ENCODE results near the gene AK4.

Gene AK4

DNA sequence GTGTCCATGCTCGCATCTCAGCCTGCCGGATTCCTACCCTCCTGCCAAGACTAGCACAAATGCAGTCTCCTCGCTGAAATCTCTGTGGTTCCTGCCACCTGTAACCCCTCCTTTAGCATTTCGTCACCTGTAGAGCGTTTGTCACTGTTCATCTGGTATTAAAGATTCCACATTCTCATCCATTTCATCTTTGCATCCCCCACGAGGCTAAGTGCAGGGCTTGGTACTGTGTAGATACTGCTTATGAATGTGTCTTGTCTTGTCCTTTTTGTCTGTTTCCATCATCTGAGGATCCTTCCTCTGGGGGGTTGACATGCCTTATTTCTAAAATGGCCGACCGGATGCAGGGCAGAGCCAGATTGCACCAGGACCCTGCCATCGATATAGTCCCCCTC lies 107.7 kb downstream of the AK4 start:
- Histone ChIP-seq H3K4me1 (ENCODE audit: control insufficient read depth in 1 of 2, insufficient read depth in 2 of 2, low read length in 2 of 2) (peaks cover 13 to 15% of the 10 kb centered on the region in 2 donors), H3K4me3 (ENCODE audit: low read depth in 1 of 2, low read length in 2 of 2) (no peak overlapping the region), H3K9me3 (ENCODE audit: control insufficient read depth in 1 of 2, low read length in 2 of 2) (no peaks in the 10 kb centered on the region), H3K36me3 (ENCODE audit: control insufficient read depth in 1 of 2, insufficient read depth in 2 of 2, low read length in 2 of 2) (no peaks in the 10 kb centered on the region), H3K27me3 (ENCODE audit: control insufficient read depth in 1 of 2, insufficient read depth in 2 of 2, low read length in 2 of 2) (peaks cover 13% of the 10 kb centered on the region in 2 donors), H3K9ac (ENCODE audit: low read depth in 1 of 2, low read length in 2 of 2) (no peak overlapping the region), H3K27ac (ENCODE audit: low read depth, low read length) (no peak overlapping the region)

DNA sequence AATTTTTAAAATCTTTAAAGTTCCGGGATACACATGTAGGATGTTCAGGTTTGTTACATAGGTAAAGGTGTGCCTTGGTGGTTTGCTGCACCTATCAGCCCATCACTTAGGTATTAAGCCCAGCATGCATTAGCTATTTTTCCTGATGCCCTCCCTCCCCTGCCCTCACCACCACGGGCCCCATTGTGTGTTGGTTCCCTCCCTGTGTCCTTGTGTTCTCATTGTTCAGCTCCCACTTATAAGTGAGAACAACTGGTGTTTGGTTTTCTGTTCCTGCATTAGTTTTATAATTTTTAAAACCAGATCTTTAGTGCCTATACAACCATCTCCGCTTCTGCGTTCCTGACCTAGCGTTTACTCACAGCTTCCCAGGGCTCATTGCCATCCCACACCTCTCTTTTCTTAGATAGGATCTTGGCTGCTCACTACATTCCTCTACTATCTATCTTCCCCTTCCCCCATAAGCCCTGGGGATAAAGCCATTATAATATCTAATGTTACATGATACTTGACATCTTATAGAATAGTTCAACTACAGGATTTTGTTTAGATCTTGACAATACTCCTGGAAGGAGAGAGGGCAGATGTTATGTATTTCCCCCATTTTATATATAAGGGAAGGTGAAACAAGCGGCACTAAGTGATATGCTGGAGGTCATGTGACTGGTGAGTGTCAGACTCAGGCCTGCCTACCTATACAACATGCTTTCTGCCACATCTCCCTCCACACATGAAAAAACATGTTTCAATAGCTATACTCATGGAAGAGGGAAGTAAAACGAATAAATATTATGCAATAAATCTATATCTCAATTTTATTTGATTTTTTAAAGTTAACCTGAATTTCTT lies 109.1 kb downstream of the AK4 start:
- Histone ChIP-seq H3K4me1 (ENCODE audit: control insufficient read depth in 1 of 2, insufficient read depth in 2 of 2, low read length in 2 of 2) (peaks cover 13 to 15% of the 10 kb centered on the region in 2 donors), H3K4me3 (ENCODE audit: low read depth in 1 of 2, low read length in 2 of 2) (no peak overlapping the region), H3K9ac (ENCODE audit: low read depth in 1 of 2, low read length in 2 of 2) (no peak overlapping the region), H3K36me3 (ENCODE audit: control insufficient read depth in 1 of 2, insufficient read depth in 2 of 2, low read length in 2 of 2) (no peaks in the 10 kb centered on the region), H3K27me3 (ENCODE audit: control insufficient read depth in 1 of 2, insufficient read depth in 2 of 2, low read length in 2 of 2) (peaks cover 13% of the 10 kb centered on the region in 2 donors), H3K27ac (ENCODE audit: low read depth, low read length) (no peak overlapping the region), H3K9me3 (ENCODE audit: control insufficient read depth in 1 of 2, low read length in 2 of 2) (no peaks in the 10 kb centered on the region)

DNA sequence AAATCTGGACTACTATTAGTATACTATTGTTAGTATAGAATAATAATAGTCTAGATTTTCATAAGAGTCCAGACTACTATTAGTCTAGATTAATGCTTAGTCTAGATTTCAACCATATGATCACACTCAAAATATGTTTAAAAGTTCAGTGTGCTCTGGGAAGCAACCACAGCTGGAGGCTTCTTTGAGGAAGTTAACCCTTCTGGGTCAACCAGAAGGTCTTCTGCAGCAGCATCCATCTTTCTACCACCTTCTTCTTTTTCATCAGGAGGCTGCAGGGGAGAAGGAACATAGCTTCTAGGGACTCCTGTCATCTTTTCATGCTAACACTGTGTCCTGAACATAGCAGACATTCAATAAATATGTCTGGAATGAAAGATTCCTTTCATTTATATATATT lies 110.1 kb downstream of the AK4 start:
- H3K4me3 ChIP-seq (ENCODE audit: low read depth in 1 of 2, low read length in 2 of 2) = no peak overlapping the region
- H3K9me3 ChIP-seq (ENCODE audit: control insufficient read depth in 1 of 2, low read length in 2 of 2) = no peaks in the 10 kb centered on the region
- H3K9ac ChIP-seq (ENCODE audit: low read depth in 1 of 2, low read length in 2 of 2) = no peak overlapping the region

DNA sequence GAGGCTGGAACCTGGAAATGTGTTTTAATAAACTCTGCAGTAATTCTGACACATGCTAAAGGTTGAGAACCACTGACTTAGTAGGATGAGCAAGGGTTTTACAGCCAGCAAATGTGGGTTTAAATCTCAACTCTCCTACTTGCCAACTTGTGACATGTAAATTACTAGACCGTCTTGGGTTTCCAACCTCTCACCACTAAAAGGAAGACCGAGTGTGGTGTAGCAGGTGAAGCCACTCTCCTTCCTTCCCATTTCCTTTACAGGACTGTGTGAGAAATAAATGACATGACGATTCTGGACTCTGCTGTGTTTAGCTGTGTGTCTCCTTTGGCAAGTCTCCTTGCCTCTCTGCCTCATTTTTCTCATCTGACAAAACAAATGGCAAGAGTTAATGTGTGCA lies 111.8 kb downstream of the AK4 start:
- Histone ChIP-seq H3K4me3 (ENCODE audit: low read depth in 1 of 2, low read length in 2 of 2) (no peak overlapping the region), H3K27ac (ENCODE audit: low read depth, low read length) (no peak overlapping the region), H3K36me3 (ENCODE audit: control insufficient read depth in 1 of 2, insufficient read depth in 2 of 2, low read length in 2 of 2) (no peaks in the 10 kb centered on the region), H3K4me1 (ENCODE audit: control insufficient read depth in 1 of 2, insufficient read depth in 2 of 2, low read length in 2 of 2) (peaks cover 7 to 13% of the 10 kb centered on the region in 2 donors), H3K9ac (ENCODE audit: low read depth in 1 of 2, low read length in 2 of 2) (no peak overlapping the region), H3K27me3 (ENCODE audit: control insufficient read depth in 1 of 2, insufficient read depth in 2 of 2, low read length in 2 of 2) (peaks cover 19 to 20% of the 10 kb centered on the region in 2 donors), H3K9me3 (ENCODE audit: control insufficient read depth in 1 of 2, low read length in 2 of 2) (no peaks in the 10 kb centered on the region)

More for the DNA sequence above, 110.1 kb downstream of the AK4 start:
- Histone ChIP-seq H3K36me3 (ENCODE audit: control insufficient read depth in 1 of 2, insufficient read depth in 2 of 2, low read length in 2 of 2) (no peaks in the 10 kb centered on the region), H3K27me3 (ENCODE audit: control insufficient read depth in 1 of 2, insufficient read depth in 2 of 2, low read length in 2 of 2) (peaks cover 13% of the 10 kb centered on the region in 2 donors), H3K4me1 (ENCODE audit: control insufficient read depth in 1 of 2, insufficient read depth in 2 of 2, low read length in 2 of 2) (peaks cover 13 to 15% of the 10 kb centered on the region in 2 donors), H3K27ac (ENCODE audit: low read depth, low read length) (no peak overlapping the region)

DNA sequence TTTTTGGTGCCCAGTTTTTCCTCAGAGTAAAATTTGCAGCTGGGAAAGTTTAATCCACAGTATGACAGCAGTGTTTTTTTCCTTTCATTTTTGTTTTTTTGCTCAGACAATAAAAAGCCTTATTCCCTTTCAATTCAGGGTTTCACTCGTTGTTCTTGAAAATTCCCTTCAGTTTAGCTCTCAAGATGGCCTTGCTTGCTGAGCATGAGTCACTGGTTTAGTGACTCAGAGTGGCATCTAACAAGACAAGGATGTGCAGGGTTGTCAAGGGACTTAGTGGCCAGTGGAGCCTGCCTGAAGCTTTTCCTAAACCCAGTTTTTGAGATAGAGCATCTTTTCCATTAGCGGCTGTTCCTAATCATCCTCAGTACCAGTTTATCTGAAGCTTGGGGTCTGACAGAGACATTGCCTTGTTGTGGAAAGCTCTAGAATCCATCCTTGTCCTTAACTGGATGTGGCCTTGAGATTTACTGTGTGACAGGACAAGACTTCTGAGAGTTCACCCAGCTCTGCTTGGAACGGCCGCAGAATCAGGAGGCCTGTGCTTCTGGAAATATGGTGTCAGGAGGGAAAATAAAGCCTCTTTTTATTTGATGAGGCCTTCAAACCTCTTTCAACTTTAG lies 113.0 kb downstream of the AK4 start:
- Histone ChIP-seq H3K4me1 (ENCODE audit: control insufficient read depth in 1 of 2, insufficient read depth in 2 of 2, low read length in 2 of 2) (peaks cover 7 to 13% of the 10 kb centered on the region in 2 donors), H3K27ac (ENCODE audit: low read depth, low read length) (no peak overlapping the region), H3K9ac (ENCODE audit: low read depth in 1 of 2, low read length in 2 of 2) (no peak overlapping the region), H3K27me3 (ENCODE audit: control insufficient read depth in 1 of 2, insufficient read depth in 2 of 2, low read length in 2 of 2) (peaks cover 15 to 20% of the 10 kb centered on the region in 2 donors), H3K9me3 (ENCODE audit: control insufficient read depth in 1 of 2, low read length in 2 of 2) (no peaks in the 10 kb centered on the region), H3K36me3 (ENCODE audit: control insufficient read depth in 1 of 2, insufficient read depth in 2 of 2, low read length in 2 of 2) (no peaks in the 10 kb centered on the region), H3K4me3 (ENCODE audit: low read depth in 1 of 2, low read length in 2 of 2) (no peak overlapping the region)

DNA sequence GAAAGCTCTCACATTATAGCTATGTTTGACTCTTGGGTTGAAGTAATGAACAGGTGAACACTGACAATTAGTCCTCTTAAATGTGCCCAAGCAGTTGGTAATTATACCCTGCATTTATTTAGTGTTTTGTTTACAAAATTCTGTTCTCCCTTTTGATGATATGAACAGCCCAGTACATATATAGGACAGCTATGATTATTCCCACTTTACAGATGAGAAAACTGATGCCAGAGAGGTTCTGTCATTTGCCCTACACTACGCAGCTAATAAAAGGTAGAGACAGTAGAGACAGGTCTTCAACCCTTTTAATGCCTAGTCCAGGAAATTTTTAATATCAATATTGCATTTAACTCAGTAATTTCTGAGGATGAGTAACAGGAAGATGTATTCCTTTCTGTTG lies 115.3 kb downstream of the AK4 start:
- Histone ChIP-seq H3K27me3 (ENCODE audit: control insufficient read depth in 1 of 2, insufficient read depth in 2 of 2, low read length in 2 of 2) (peaks cover 20 to 24% of the 10 kb centered on the region in 2 donors), H3K36me3 (ENCODE audit: control insufficient read depth in 1 of 2, insufficient read depth in 2 of 2, low read length in 2 of 2) (no peaks in the 10 kb centered on the region), H3K4me3 (ENCODE audit: low read depth in 1 of 2, low read length in 2 of 2) (no peak overlapping the region), H3K27ac (ENCODE audit: low read depth, low read length) (no peak overlapping the region), H3K9me3 (ENCODE audit: control insufficient read depth in 1 of 2, low read length in 2 of 2) (no peaks in the 10 kb centered on the region), H3K4me1 (ENCODE audit: control insufficient read depth in 1 of 2, insufficient read depth in 2 of 2, low read length in 2 of 2) (peaks cover 11 to 15% of the 10 kb centered on the region in 2 donors), H3K9ac (ENCODE audit: low read depth in 1 of 2, low read length in 2 of 2) (no peak overlapping the region)

DNA sequence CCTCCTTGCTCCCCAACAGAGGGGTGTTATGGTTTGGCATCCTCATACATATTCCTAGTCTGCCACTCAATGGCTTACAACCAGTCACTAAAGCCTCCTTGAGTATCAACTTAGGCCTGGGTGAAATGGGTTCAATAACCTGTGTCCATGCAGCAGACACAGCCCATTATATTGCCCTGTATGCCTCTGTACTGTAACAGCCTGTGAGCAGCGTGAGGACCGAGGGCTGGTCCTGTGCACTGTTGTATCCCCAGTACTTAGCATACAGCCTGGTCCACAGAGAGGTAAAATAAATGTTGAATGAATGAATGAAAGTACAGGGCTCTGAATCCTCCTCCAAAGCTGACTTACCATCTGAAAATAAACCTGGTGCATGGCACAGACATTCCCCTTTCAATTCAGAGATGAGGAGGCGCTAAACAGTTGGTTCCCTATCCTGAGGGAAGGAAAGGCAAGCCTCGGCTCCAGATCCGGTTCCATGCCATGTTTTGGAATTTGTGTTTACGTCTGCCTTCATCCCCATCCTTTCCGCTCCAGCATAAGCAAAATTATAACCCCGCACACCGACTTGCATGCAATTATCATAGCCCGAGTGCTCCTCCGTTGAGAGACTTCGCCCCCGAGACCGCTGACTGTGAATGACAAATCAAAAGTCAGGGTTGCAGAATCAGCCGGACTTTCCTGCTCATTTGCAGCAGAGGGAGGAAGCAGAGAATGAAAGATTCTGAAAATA lies 116.4 kb downstream of the AK4 start:
- Histone ChIP-seq H3K36me3 (ENCODE audit: control insufficient read depth in 1 of 2, insufficient read depth in 2 of 2, low read length in 2 of 2) (no peaks in the 10 kb centered on the region), H3K4me1 (ENCODE audit: control insufficient read depth in 1 of 2, insufficient read depth in 2 of 2, low read length in 2 of 2) (peaks cover 11 to 15% of the 10 kb centered on the region in 2 donors), H3K27me3 (ENCODE audit: control insufficient read depth in 1 of 2, insufficient read depth in 2 of 2, low read length in 2 of 2) (peaks cover 20 to 24% of the 10 kb centered on the region in 2 donors), H3K4me3 (ENCODE audit: low read depth in 1 of 2, low read length in 2 of 2) (peak overlapping the region in 1 of 2 donors; percentile 40), H3K9me3 (ENCODE audit: control insufficient read depth in 1 of 2, low read length in 2 of 2) (no peaks in the 10 kb centered on the region), H3K9ac (ENCODE audit: low read depth in 1 of 2, low read length in 2 of 2) (no peak overlapping the region), H3K27ac (ENCODE audit: low read depth, low read length) (no peak overlapping the region)

DNA sequence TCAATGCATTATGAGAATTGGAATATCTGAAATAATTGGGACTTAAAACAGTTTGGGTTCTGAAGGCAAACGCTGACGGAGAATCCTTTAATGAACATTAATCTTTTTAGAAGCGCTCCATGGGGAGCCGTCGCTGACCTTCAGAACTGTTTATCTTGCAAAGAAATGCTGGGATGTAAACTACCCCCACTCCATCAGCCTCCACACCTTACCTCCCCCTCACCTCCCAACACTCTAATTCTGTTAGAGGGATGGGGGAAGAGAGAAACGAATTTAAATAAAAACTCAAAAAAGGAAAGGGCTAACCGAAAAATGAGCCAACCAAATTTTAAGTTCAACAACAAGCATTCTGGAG lies 117.3 kb downstream of the AK4 start:
- Histone ChIP-seq H3K27me3 (ENCODE audit: control insufficient read depth in 1 of 2, insufficient read depth in 2 of 2, low read length in 2 of 2) (peaks cover 20 to 24% of the 10 kb centered on the region in 2 donors), H3K9me3 (ENCODE audit: control insufficient read depth in 1 of 2, low read length in 2 of 2) (no peaks in the 10 kb centered on the region), H3K36me3 (ENCODE audit: control insufficient read depth in 1 of 2, insufficient read depth in 2 of 2, low read length in 2 of 2) (no peaks in the 10 kb centered on the region), H3K9ac (ENCODE audit: low read depth in 1 of 2, low read length in 2 of 2) (no peak overlapping the region), H3K27ac (ENCODE audit: low read depth, low read length) (no peak overlapping the region), H3K4me1 (ENCODE audit: control insufficient read depth in 1 of 2, insufficient read depth in 2 of 2, low read length in 2 of 2) (peaks cover 11 to 15% of the 10 kb centered on the region in 2 donors), H3K4me3 (ENCODE audit: low read depth in 1 of 2, low read length in 2 of 2) (peak overlapping the region; percentile 44 to 55)

DNA sequence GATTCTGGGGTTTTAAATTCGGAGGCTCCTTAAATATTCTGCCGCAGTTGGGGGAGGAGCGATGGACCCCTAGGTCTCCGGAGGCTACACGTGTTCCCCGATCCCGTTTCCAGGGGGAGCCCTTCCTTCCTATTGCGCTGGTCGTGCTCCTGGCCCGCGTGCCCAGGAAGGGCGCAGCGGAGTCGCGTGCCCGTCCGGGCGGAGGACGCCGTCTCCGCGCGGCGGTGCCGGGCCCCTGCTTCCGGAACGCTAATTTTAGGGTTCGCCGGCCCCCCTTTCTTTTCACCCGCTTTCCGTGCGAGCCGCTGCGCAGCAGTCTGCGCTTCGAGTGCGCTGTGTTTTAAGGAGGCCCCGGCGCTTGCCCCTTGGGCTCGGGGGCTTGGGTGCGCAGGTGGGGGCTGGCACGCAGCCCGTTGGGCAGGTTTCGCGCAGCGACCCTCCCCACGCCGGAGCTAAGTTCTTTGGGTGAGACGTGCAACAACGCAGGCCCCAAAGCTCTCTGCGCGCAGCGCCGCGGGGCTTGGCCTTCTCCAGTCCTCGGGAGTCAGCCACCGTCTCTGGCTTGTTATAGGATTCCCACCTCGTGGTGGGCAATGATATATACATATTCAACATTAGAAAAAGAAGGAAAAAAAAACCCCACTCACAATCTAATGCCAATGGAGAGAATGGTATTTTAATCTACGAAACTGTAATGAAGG lies 117.8 kb downstream of the AK4 start:
- H3K9ac ChIP-seq (ENCODE audit: low read depth in 1 of 2, low read length in 2 of 2) = peak overlapping the region in 1 of 2 donors; percentile 10
- no peaks in the 10 kb centered on the region for H3K36me3 ChIP-seq (ENCODE audit: control insufficient read depth in 1 of 2, insufficient read depth in 2 of 2, low read length in 2 of 2)
- H3K27ac ChIP-seq (ENCODE audit: low read depth, low read length) = no peak overlapping the region

More for the DNA sequence above, 117.8 kb downstream of the AK4 start:
- Histone ChIP-seq H3K4me3 (ENCODE audit: low read depth in 1 of 2, low read length in 2 of 2) (peak overlapping the region; percentile 44 to 55), H3K4me1 (ENCODE audit: control insufficient read depth in 1 of 2, insufficient read depth in 2 of 2, low read length in 2 of 2) (peaks cover 11 to 15% of the 10 kb centered on the region in 2 donors), H3K27me3 (ENCODE audit: control insufficient read depth in 1 of 2, insufficient read depth in 2 of 2, low read length in 2 of 2) (peaks cover 20 to 24% of the 10 kb centered on the region in 2 donors), H3K9me3 (ENCODE audit: control insufficient read depth in 1 of 2, low read length in 2 of 2) (no peaks in the 10 kb centered on the region)

Measured in duodenal mucosa (tissue), 2 donors.